Hindlimb muscle (tissue), 1 donor: ENCODE results near the gene SOWAHA. TPM values are rescaled to one million over a fixed set of nuclear protein-coding genes. Genes with fewer than 3 reads are reported as not detected.
"Not testable (repeated sequence)": the region's sequence is repeated elsewhere in the genome, so short reads cannot be mapped to it uniquely, and the experiment has no call there.

ENCODE experiments used
- DNase-seq: peaks from one replicate; pipeline ENCODE4 v3.0.0-alpha.2; 2013
- polyA plus RNA-seq: library from polyadenylated mRNA; unstranded; fragments of 120-200 nt; gene quantifications from one replicate; pipeline ENCODE4 v1.2.1, GENCODE V29; 2013; ENCODE audit not compliant: insufficient read length

The SOWAHA gene
- polyA plus RNA-seq, 1 donor = 0.23 TPM

GRCh38 chr5:132778129-132778528, 35.0 kb upstream of the SOWAHA start:
- DNase-seq = no peak

- DNase-seq = no peak
Measured at GRCh38 chr5:132778856-132779255, 34.2 kb upstream of the SOWAHA start.

- DNase-seq = no peak
Measured at GRCh38 chr5:132779961-132780360, 33.1 kb upstream of the SOWAHA start.

GRCh38 chr5:132780577-132780976, 32.5 kb upstream of the SOWAHA start:
- DNase-seq = no peak

GRCh38 chr5:132781029-132781428, 32.1 kb upstream of the SOWAHA start:
- DNase-seq = no peak

GRCh38 chr5:132782101-132782500, 31.0 kb upstream of the SOWAHA start:
- DNase-seq = no peak

GRCh38 chr5:132785365-132785764, 27.7 kb upstream of the SOWAHA start:
- peak; percentile 45 for DNase-seq

GRCh38 chr5:132785864-132786263, 27.2 kb upstream of the SOWAHA start:
- DNase-seq = no peak

- no peak for DNase-seq
Measured at GRCh38 chr5:132787076-132787475, 26.0 kb upstream of the SOWAHA start.

GRCh38 chr5:132788508-132788907, 24.6 kb upstream of the SOWAHA start:
- no peak for DNase-seq

- DNase-seq = no peak
Measured at GRCh38 chr5:132788990-132789886, 23.9 kb upstream of the SOWAHA start.

- no peak for DNase-seq
Measured at GRCh38 chr5:132790201-132790865, 22.8 kb upstream of the SOWAHA start.

GRCh38 chr5:132791026-132791425, 22.1 kb upstream of the SOWAHA start:
- DNase-seq = no peak

GRCh38 chr5:132797651-132798050, 15.5 kb upstream of the SOWAHA start:
- no peak for DNase-seq

- DNase-seq = no peak
Measured at GRCh38 chr5:132799392-132799791, 13.7 kb upstream of the SOWAHA start.

- DNase-seq = no peak
Measured at GRCh38 chr5:132800545-132800944, 12.6 kb upstream of the SOWAHA start.

- no peak for DNase-seq
Measured at GRCh38 chr5:132802044-132802684, 10.9 kb upstream of the SOWAHA start.

- DNase-seq = not testable (repeated sequence)
Measured at GRCh38 chr5:132802685-132803066, 10.4 kb upstream of the SOWAHA start.

GRCh38 chr5:132804219-132804618, 8.9 kb upstream of the SOWAHA start:
- DNase-seq = not testable (repeated sequence)

GRCh38 chr5:132805872-132806271, 7.2 kb upstream of the SOWAHA start:
- not testable (repeated sequence) for DNase-seq

GRCh38 chr5:132806804-132807162, 6.3 kb upstream of the SOWAHA start:
- not testable (repeated sequence) for DNase-seq

GRCh38 chr5:132807163-132807838, 5.8 kb upstream of the SOWAHA start:
- DNase-seq = no peak

- no peak for DNase-seq
Measured at GRCh38 chr5:132808448-132808847, 4.7 kb upstream of the SOWAHA start.
